ENCODE results near the gene TBC1D2.

Gene TBC1D2

DNA sequence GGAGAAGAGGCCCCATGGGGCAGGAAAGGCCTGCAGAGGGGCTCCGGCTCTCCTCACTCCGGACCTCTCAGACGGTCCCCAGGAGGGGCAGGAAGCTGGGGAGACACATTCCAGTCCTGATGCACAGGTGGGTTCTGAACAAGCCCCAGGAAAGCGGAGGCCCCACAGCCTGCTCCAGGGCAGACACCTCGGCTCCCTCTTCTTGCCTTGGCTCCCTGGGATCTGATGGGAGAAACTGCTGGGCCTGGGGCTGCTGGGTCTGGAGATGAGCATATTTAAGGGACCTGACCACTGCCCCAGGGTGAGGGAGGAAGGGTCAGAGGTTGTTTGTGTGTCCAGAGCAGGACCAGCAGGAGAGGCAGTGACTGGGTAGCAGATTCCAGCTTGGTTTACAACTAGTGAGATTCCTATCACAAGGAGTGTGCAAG lies 64.3 kb downstream of the TBC1D2 start:
- no peak overlapping the region for H3K27ac Mint-ChIP-seq
- no peaks in the 10 kb centered on the region for H3K27me3 Mint-ChIP-seq

DNA sequence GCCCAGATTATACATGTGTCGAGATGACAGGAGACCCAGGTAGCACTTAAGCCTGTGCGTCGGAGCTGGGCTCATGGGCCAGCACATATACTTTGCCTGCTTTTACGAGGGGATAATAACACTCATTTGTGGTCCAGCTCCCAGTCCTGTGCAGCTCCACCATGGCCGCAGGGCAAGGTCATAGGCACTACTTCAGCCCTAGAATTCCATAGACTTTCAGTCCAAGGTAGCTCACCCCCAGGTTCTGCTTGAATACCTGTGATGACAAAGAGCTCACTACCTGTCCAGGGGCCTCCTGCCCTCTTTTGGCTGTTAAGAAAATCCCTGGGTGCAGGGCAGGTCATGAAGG lies 64.7 kb downstream of the TBC1D2 start:
- H3K4me1 Mint-ChIP-seq = peaks cover 8% of the 10 kb centered on the region
- peak overlapping the region; percentile 84 for H3K4me3 Mint-ChIP-seq
- DNase-seq (ENCODE audit: low spot score in 2 of 2) = no peak
- H3K9me3 Mint-ChIP-seq = no peaks in the 10 kb centered on the region
- no peak overlapping the region for H3K27ac Mint-ChIP-seq
- no peaks in the 10 kb centered on the region for H3K36me3 Mint-ChIP-seq
- H3K27me3 Mint-ChIP-seq = no peaks in the 10 kb centered on the region
- ATAC-seq (ENCODE audit: low read depth) = no peak

More for the DNA sequence above, 64.3 kb downstream of the TBC1D2 start:
- no peaks in the 10 kb centered on the region for H3K36me3 Mint-ChIP-seq
- DNase-seq (ENCODE audit: low spot score in 2 of 2) (no peak), ATAC-seq (ENCODE audit: low read depth) (no peak)
- no peaks in the 10 kb centered on the region for H3K9me3 Mint-ChIP-seq
- peak overlapping the region; percentile 84 for H3K4me3 Mint-ChIP-seq
- H3K4me1 Mint-ChIP-seq = peaks cover 8% of the 10 kb centered on the region

DNA sequence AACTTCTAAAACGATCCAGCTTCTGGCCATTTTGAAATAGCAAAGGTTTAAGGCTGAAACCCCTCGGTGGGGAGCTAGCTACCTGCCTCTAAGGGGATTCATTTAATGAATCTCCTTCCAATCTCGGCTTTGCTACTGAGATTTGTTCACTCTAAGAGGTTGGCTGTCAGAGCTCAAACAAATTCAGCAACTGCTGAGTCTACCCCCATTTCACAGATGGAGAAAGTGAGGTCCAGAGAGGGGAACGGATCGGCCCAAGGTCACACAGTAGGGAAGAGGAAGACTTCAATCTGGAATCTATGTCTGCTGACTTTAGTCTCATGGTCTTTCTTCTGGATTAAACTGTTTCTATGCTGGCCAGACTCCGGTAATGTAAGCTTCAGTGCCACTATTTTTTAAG lies 66.0 kb downstream of the TBC1D2 start:
- DNase-seq (ENCODE audit: low spot score in 2 of 2) = no peak
- H3K27ac Mint-ChIP-seq = no peak overlapping the region
- no peaks in the 10 kb centered on the region for H3K27me3 Mint-ChIP-seq
- peaks cover 10% of the 10 kb centered on the region for H3K4me1 Mint-ChIP-seq
- H3K9me3 Mint-ChIP-seq = no peaks in the 10 kb centered on the region
- H3K36me3 Mint-ChIP-seq = no peaks in the 10 kb centered on the region
- no peak for ATAC-seq (ENCODE audit: low read depth)
- H3K4me3 Mint-ChIP-seq = no peak overlapping the region

DNA sequence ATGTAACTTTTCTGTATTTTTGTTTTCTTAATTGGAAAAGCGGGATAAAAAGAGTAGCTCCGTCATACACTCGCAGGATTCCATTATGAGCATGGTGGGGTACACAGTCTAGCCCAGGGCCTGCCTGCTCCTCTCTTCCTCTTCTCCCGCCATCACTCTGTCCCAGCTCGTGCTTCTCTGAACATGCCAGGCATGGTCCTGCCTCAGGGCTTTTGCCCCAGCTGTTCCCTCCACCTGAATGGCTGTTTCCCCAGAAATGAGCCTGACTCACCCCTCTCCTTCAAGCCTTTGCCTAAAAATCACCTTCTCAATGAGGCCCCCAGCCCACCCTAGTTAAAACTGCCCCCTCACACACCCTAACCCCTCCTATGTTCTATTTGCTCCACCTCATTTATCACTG lies 67.5 kb downstream of the TBC1D2 start:
- DNase-seq (ENCODE audit: low spot score in 2 of 2) (no peak), ATAC-seq (ENCODE audit: low read depth) (no peak)
- Mint-ChIP-seq H3K36me3 (no peaks in the 10 kb centered on the region), H3K27ac (peak overlapping the region; percentile 42), H3K4me3 (no peak overlapping the region), H3K9me3 (no peaks in the 10 kb centered on the region), H3K27me3 (no peaks in the 10 kb centered on the region), H3K4me1 (peaks cover 5% of the 10 kb centered on the region)

DNA sequence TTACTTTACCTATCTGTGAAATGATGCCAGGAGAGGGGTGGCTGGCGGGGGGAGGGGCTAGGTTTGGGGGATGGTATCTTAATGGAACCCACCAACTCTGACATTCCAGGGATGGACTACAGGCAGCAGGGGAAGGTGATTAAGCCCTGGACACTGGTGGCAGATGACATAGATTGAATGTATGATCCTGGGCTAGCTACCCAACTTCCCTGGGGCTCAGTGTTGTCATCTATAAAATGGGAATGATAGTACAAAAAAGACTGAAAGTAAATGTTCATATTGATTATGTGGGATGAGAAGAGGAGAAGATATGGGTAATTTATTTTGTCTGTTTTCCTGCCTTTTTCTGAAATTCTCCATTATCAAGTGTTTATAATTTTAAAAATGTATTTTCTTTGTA lies 69.2 kb downstream of the TBC1D2 start:
- Mint-ChIP-seq H3K36me3 (no peaks in the 10 kb centered on the region), H3K27me3 (no peaks in the 10 kb centered on the region), H3K27ac (no peak overlapping the region), H3K4me3 (no peak overlapping the region), H3K4me1 (peaks cover 10% of the 10 kb centered on the region), H3K9me3 (no peaks in the 10 kb centered on the region)
- DNase-seq (ENCODE audit: low spot score in 2 of 2) = no peak
- ATAC-seq (ENCODE audit: low read depth) = no peak

DNA sequence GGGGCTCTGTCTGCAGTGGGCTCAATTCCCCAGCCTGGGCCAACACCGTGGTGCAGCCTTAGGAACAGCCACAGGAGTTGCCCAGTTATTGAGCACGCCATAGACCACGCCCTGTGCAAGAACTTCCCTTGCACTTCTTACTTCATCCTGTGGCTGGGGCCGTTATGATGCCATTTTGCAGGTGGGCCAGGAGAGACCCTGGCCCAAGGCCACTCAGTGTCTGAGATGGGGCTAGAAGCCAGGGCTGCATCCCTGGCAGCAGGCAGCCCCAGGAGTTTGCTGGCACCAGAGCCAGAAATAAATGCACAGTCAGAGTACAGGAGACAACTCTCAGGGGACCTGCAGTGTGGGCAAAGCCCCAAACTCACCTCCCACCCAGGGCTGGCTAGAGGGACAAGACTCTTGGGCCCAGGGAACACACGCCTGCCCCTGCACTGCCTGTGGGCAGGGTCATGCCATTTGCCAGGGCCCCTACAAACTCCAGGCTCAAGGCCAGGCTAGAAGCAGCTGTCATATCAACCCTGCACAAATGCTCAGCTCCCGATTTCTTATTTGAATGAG lies 69.8 kb downstream of the TBC1D2 start:
- Mint-ChIP-seq H3K27me3 (no peaks in the 10 kb centered on the region), H3K27ac (no peak overlapping the region), H3K36me3 (no peaks in the 10 kb centered on the region), H3K4me1 (peaks cover 10% of the 10 kb centered on the region), H3K9me3 (no peaks in the 10 kb centered on the region), H3K4me3 (no peak overlapping the region)
- ATAC-seq (ENCODE audit: low read depth) (no peak), DNase-seq (ENCODE audit: low spot score in 2 of 2) (no peak)

DNA sequence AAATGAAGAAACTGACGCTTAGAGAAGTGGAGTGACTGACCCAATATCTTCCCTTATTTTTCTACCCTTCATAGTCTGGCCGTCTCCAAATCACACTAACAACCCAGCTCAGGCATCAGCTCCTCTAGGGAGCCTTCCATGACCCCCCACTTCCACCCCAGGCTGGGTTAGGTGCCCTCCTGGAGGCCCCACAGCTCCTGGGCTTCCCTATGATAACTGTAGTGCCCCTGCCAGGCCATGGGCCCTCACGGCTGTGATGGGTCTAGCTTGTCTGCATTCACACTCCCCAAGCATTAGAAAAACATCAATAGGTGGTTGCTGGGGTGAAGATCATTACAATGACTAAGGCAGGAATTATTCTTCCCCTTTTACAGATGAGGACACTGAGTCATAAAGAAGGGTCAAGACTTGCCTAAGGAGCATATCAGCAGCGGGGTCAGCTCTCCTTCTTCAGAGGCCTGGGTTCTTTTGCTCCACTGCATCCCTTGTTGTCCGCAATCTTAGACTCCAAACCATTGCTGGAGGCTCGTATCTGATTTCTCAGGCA lies 70.4 kb downstream of the TBC1D2 start:
- no peak overlapping the region for H3K27ac Mint-ChIP-seq
- H3K4me3 Mint-ChIP-seq = no peak overlapping the region
- H3K9me3 Mint-ChIP-seq = no peaks in the 10 kb centered on the region
- peaks cover 10% of the 10 kb centered on the region for H3K4me1 Mint-ChIP-seq
- H3K36me3 Mint-ChIP-seq = no peaks in the 10 kb centered on the region
- no peak for ATAC-seq (ENCODE audit: low read depth)
- no peak for DNase-seq (ENCODE audit: low spot score in 2 of 2)
- H3K27me3 Mint-ChIP-seq = no peaks in the 10 kb centered on the region

DNA sequence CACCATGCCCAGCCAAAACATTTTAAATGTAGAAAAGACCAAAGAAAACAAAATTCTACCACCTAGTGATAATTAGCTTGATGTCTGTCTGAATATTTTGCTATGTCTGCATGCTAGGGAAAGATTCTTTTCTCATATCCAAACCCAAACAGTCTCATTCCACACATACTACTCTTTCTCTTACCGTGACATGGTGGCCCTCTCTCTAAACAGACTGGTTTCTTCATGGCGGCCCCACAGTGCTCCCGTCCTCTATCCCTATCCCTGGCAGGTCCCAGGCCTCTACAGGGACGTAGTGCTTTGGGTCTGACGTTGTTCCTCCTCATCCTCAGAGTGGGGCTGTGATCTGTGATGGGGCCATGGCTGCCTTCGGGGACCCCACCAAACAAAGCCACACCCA lies 71.1 kb downstream of the TBC1D2 start:
- Mint-ChIP-seq H3K4me3 (no peak overlapping the region), H3K27me3 (no peaks in the 10 kb centered on the region), H3K36me3 (no peaks in the 10 kb centered on the region), H3K27ac (no peak overlapping the region), H3K4me1 (peaks cover 12% of the 10 kb centered on the region), H3K9me3 (no peaks in the 10 kb centered on the region)
- DNase-seq (ENCODE audit: low spot score in 2 of 2) (no peak), ATAC-seq (ENCODE audit: low read depth) (no peak)

DNA sequence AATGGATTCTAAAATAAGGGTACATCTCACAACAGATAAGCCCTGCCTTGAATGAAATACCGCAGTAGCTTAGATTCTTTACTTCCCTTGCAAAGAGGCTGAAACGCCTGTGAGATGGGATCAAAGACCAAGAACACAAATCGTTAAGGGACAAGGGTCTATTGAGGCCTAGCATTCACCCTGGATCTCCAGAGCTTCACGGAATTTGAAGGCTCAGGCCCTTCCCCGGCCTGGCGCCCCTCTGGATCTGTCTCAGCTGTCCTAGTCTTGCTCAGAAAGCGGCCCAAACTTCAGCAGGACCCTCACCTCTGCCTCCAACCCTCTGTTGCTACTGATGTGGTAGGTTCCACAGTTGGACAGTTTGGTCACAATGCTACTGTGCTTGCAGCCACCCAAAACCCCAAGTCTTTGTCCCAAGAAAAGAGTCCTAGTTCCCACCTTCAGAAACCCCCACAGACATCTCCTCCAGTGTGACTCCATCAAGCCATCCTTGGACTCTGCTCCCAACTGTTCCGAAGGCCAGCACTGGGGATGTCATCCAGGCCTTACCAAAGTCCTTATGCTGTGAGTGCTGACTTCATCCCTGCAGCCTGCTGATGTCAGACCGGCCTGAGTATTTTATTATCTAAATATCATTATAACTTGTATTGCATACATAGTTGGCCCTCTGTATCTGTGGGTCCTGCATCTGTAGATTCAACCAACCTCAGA lies 72.4 kb downstream of the TBC1D2 start:
- H3K4me1 Mint-ChIP-seq = peaks cover 12% of the 10 kb centered on the region
- no peaks in the 10 kb centered on the region for H3K36me3 Mint-ChIP-seq
- H3K9me3 Mint-ChIP-seq = no peaks in the 10 kb centered on the region
- no peak overlapping the region for H3K27ac Mint-ChIP-seq
- DNase-seq (ENCODE audit: low spot score in 2 of 2) (no peak), ATAC-seq (ENCODE audit: low read depth) (no peak)
- H3K27me3 Mint-ChIP-seq = no peaks in the 10 kb centered on the region
- H3K4me3 Mint-ChIP-seq = no peak overlapping the region

DNA sequence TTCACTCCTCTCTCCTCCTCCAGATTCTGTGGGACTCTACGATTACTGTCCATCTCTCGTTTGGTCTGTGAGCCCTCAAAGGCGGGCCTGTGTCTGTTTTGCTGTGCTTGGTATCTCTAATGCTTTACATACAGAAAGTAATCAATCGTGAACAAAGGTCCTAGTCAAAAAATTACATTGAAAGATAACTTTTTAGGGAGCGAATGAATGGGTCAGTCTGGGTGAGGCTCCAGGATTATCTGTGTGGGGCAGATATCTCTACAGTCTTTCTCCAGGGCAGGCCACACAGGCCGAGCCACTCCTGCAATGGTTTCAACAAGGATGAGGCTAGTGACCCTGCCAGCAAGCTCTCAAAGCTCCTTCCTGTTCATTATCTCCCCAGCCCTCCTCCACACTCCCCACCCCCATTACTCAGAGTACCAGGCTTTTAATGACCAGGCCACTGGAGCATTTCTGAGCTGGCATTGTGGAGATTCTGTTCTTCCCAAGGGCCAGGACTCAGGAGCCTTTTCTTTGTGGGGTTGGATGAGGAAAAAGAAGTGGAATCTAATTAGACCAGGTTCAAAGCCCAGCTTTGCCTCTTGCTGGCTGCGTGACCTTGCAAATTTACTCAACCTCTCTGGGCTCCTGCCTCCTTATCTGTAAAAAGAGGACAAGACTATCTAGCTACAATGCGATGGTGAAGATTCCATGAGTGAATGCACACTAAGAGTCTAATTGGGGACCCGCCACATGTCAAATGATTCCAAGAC lies 73.2 kb downstream of the TBC1D2 start:
- H3K4me3 Mint-ChIP-seq = no peak overlapping the region
- DNase-seq (ENCODE audit: low spot score in 2 of 2) (no peak), ATAC-seq (ENCODE audit: low read depth) (no peak)
- H3K27me3 Mint-ChIP-seq = no peaks in the 10 kb centered on the region
- H3K36me3 Mint-ChIP-seq = no peaks in the 10 kb centered on the region
- no peaks in the 10 kb centered on the region for H3K9me3 Mint-ChIP-seq
- H3K4me1 Mint-ChIP-seq = peaks cover 10% of the 10 kb centered on the region
- no peak overlapping the region for H3K27ac Mint-ChIP-seq

DNA sequence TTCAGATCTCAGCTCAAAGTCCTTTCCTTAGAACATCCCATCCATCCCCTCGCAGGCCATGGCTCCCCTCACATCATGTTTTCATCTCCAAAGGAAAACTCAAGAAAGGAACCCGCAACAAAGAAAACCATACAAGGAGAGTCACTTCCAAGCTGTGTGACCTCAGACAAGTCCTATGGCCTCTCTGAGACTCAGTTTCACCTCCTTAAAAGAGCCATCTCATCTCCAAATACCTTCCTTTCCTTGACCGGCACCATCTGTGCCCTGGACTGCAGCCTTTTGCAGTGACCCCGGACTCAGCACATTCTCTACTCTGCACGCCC lies 73.7 kb downstream of the TBC1D2 start:
- H3K9me3 Mint-ChIP-seq = no peaks in the 10 kb centered on the region
- ATAC-seq (ENCODE audit: low read depth) (no peak), DNase-seq (ENCODE audit: low spot score in 2 of 2) (no peak)
- H3K36me3 Mint-ChIP-seq = no peaks in the 10 kb centered on the region
- H3K4me3 Mint-ChIP-seq = no peak overlapping the region
- no peaks in the 10 kb centered on the region for H3K27me3 Mint-ChIP-seq
- no peak overlapping the region for H3K27ac Mint-ChIP-seq
- peaks cover 10% of the 10 kb centered on the region for H3K4me1 Mint-ChIP-seq

DNA sequence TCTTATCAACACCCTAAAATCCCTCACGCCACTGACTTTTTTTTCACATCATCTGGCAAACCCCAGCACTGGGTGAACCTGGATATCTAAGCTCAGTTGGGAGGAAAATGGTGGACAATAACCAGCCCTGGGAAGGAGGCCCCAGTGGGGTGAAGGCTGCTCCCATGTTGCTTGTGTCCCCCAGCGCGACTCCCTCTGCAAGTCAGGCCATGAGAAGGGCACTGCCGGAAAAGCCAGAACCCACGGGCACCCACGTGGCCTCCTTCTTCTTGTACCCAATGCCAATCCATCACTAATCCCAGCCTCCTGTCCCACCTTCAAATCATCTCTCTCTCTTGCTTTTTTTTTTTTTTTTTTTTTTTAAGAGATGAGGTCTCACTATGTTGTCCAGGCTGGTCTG lies 74.5 kb downstream of the TBC1D2 start:
- Mint-ChIP-seq H3K4me1 (peaks cover 10% of the 10 kb centered on the region), H3K4me3 (no peak overlapping the region), H3K9me3 (no peaks in the 10 kb centered on the region), H3K27me3 (no peaks in the 10 kb centered on the region), H3K36me3 (no peaks in the 10 kb centered on the region), H3K27ac (no peak overlapping the region)
- DNase-seq (ENCODE audit: low spot score in 2 of 2) (no peak), ATAC-seq (ENCODE audit: low read depth) (no peak)

DNA sequence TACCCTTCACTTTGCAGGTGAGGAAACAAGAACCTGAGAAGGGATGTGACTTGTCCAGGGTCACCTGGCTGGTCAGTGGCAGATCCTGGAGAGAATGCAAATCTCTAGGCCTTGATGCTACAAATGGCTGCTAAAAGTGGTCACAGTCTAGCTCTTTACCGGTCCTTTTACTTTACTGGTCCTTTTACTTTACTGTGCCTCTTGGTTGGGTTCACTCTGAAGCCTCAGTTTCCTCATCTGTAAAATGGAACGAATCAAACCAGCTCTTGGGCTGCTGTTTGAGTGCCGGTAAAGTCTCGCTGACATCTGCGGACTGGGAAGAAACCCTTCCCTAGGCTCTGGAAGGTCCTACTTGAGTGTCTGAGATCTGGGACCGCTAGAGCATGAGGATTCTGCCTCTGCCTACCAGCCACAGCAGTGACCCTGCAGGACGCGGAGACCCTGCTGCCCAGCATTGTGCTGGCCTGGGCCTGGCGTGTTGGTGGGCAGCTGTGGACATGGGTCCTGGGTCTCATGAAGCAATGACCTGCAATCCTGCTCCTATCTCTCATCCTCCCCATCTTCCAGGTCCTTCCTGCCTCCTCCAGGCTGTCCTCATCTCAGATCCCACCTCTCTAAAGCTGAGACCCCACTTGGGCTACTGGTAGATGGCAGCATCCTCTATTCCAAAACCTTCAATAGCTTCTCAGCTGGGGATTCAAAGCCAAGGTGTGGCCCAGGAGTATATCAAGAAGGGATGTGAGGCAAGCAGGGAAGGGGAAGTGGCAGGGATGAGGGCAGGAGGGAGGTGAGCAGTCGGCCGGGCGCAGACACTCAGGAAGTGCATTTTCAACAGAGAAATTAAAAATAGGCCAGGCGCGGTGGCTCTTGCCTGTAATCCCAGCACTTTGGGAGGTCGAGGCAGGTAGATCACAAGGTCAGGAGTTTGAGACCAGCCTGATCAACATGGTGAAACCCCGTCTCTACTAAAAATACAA lies 76.3 kb downstream of the TBC1D2 start:
- DNase-seq (ENCODE audit: low spot score in 2 of 2) = no peak
- no peak overlapping the region for H3K27ac Mint-ChIP-seq
- no peaks in the 10 kb centered on the region for H3K27me3 Mint-ChIP-seq
- no peak overlapping the region for H3K4me3 Mint-ChIP-seq
- ATAC-seq (ENCODE audit: low read depth) = no peak
- H3K36me3 Mint-ChIP-seq = no peaks in the 10 kb centered on the region
- H3K4me1 Mint-ChIP-seq = peaks cover 8% of the 10 kb centered on the region
- no peaks in the 10 kb centered on the region for H3K9me3 Mint-ChIP-seq

Data from memory B cell (primary cell).